HG03442 (cell line): ENCODE data around the gene ABCF2.

Experiments used
- ATAC-seq: cut with Tn5 transposase; IDR thresholded peaks from one replicate; pipeline ENCODE4 v1.9.1; 2021; ENCODE audit warnings: mild to moderate bottlenecking, moderate library complexity; ENCODE audit not compliant: unreplicated experiment

ABCF2 gene

DNA sequence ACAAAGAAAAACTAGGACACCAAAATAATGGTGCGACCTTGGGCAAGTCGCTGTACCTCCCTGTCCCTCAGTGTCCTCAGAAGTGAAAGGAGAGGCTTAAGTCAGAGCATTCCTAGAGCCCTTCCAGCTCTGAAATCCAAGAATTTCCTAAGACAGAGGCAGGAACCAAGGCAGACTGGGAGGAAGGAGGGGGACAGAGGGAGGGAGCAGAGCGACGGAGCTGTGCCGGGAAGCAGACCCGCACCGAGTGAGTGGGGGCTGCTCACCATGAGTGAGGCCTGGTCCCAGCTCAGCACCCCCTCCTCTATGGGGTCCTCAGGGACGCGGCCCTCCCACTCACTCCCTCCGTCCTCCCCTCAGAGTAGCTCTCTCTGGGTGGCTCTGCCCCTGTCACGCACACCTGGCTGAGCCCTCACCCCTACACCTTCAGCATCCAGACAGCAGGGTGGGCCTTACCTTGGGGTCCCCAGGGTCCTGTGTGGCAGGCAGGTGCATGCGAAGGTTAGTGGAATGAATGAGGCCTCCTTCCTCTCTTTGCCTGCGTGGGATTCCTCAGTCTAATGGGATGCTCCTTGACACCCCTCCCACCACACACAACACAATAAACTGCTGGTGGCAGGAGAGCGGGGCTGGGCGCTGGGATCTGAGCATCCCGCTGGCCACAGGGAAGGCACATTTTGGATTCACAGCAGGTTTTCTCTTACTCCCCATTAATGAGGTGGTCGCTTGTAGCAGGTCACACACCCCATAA, 26.1 kb upstream of the ABCF2 start:
- no peak for ATAC-seq

DNA sequence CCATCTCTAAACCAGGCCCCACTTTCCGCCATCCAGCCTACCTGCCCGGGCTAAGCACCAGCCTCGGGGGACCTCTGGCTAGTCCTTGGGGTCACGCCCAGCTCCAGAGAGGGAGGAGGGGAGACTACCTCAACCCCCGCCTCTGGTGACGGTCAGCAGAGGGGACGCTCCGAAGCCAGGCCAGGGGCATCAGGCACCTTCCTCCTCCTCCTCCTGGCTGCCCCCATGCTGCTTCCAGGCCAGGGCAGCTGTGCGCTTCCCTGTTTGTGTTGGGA, 25.5 kb upstream of the ABCF2 start:
- ATAC-seq, result no peak

- no peak for ATAC-seq
Measured at GRCh38 chr7:151251689-151252560, 24.9 kb upstream of the ABCF2 start.

- no peak for ATAC-seq
Measured at GRCh38 chr7:151251328-151251688, 24.3 kb upstream of the ABCF2 start.

- ATAC-seq, result no peak
Measured at GRCh38 chr7:151250181-151251132, 23.5 kb upstream of the ABCF2 start.

DNA sequence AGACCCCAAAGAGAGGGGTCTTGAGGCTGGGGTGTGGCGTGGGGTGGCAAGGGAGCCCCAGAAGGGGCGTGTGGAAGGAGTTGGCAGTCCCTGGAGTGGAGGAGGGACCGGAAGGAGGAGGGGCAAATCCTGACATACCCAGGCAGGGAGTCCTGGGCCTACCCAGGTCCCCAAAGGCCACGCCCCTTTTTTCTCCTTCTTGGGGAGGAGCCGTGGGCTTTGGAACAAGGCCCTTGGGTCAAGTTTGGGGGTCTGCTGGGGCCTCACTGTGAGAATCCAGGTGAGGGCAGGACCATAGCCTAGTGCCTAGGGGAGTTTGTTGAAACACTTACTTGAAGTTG, 22.7 kb upstream of the ABCF2 start:
- ATAC-seq, result no peak

- ATAC-seq, result no peak
Measured at GRCh38 chr7:151249034-151249731, 22.2 kb upstream of the ABCF2 start.

DNA sequence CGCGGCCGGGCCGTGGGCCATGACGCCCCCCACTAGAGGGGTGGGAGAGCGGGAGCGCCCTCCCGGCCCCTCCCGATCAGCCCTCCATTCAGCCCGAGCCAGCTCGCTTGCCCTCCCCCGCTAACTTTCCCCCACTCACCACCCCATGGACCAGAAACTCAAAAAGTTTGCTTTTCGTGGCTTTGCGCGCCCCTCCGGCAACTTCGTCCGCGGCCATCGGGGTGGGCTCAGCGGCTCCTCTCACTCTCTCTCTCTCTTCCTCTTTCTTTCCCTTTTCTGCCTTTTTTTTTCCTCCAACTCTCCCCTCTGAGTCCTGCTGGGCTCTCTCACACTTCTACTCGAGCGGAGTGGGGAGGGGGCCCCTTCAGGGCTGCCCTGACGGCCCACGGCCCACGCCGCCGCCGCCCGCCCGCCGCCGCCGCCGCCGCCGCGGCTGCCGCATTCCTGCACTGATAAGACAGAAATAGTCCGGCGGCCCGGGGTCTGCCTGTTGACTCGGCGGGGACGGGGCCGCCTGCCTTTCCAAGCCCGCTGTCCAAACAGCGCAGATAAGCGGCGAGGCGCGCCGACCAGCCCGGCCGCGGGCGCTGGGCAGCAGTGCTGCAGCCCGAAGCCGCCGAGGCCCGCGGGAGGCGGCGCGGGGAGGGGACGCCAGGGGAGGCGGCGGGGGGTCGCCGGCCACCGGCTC, 21.5 kb upstream of the ABCF2 start, which contains the start of gene SMARCD3:
TSS of gene SMARCD3 (minus strand) at position 349 of the 688 bp plus-strand sequence. CDS start at position 217, 132 bp downstream.
- ATAC-seq, result no peak

DNA sequence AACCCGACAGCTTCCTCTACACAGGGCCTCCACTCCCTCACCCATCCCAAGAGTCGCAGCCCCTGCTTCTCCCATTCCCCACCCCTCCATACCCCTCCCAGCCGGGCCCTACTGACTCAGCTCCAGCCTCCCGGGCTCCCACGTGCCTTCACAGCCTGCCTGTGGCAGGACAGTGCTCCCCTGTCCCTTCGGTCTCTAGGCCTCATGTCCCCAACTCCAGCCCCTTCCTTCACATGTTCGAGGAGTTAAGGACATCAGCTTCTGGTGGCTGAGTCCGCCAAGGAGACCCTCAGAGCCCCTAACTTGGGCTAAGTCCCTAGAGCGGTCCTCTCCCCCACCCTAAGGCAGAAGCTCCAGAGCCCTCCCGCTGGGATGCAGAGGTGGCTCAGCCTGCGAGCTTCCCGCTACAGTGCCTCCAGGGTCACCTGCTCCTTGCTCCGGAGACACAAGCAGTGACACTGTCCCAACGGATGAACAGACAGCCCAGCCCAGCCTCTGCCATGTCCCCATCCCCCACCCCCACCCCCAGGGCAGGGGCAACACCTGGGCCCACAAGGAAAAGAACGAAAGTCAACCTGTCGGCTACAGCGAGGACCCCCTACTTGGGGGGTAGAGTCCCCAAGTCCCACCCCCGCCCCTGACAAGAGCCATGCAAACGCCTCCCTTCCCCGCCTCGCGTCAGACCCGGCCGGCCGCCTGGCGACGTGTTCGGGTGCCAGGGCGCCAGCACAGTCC, 20.8 kb upstream of the ABCF2 start:
- no peak for ATAC-seq

GRCh38 chr7:151246851-151247580, 20.0 kb upstream of the ABCF2 start:
- no peak for ATAC-seq

DNA sequence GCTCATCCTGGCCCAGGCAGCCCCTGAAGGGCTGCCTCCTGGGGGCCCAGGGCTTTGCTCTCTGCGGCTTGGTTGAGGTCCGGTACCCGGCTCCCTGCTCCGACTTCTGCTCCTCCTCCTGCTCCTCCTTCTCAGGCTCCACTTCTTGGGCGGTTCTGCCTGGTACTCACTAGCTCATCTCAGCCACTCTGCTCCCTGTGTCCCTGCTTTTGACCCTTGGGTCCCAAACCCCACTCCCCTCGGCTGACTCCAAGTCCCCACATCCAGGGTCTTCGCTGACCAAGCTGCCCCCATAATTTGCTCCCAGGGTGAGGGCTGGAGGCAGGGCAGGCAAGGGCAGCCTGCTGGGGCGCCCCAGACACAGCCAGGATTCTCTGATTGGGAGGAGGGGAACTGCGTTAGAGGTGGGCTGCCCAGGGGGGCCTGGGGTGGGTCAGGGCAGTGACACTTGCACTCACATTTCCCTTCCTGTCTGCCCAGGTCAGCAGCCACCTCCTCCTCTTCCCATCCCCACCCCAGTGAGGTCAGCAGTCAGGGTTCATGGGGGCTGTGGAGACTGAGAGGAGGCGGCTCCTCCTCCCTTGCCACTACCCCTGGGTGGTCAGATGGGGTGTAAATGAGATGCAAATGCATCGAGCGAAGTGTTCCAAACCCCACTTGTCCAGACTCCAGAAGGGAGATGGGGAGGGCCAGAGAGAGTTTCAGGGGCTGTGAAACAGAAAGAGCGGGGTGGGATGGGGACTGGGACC, 19.3 kb upstream of the ABCF2 start:
- no peak for ATAC-seq

GRCh38 chr7:151245360-151246101, 18.5 kb upstream of the ABCF2 start:
- ATAC-seq, result no peak

DNA sequence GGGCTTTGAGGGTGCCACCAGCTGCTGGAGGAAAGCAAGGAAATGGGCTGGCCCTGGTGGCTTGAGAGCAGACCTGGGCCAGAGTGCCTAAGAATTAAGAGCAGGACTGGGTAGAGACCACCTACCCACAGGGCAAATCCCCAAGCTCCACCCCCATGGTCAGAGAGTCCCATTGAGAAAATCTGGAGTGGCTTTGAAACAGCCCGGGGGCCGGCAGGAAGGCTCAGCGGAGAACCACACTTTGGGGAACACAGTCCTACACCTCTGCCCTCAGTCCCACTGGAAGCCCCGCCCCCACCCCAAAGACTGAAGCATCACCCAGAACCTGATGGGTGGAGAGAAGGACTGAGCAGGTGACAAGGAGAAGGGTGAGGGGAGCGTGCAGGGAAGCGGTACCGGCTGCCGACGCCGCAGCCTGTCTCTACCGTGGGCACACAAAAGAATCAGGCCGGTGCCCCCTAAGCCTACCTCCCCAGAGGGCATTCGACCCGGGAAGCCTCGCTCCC, 17.9 kb upstream of the ABCF2 start:
- no peak for ATAC-seq

- no peak for ATAC-seq
Measured at GRCh38 chr7:151244196-151244840, 17.3 kb upstream of the ABCF2 start.

DNA sequence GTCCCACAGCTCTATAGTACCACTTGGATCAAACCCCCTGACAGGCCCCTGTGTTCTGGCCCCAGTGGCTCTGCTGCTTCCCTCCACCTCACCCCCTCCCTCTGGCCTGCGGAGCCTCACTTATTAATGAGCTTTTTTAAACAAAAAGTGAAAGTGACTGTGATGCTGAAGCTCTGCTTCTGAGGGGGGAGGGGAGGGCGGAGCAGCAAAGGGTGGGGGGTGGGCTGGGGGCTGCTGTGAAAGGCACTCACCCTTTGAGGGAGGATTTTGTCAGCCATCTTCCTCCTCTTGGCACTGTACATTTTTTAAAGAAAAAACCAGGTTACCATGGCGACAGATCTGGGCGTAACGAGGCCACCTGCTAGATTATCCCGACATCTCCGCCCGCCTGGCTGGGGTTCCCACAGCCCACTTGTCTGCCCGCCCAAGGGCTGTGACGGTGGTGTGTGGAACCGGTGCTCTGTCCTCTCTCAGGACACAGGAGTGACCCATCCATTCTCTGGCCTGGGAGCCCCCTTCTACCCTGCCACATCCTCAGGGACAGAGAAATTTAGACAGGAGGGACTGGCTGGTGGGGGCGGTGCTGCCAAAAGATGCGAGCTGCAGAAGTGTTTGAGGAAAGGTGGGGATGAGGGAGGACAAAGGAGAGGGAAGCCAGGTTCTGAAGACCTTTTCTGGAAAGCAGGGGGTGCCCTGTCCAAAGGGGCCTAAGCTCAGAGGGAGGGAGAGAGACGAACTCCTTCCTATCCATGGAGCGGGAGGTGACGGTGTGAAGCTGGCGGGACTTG, 16.6 kb upstream of the ABCF2 start:
- ATAC-seq, result no peak

DNA sequence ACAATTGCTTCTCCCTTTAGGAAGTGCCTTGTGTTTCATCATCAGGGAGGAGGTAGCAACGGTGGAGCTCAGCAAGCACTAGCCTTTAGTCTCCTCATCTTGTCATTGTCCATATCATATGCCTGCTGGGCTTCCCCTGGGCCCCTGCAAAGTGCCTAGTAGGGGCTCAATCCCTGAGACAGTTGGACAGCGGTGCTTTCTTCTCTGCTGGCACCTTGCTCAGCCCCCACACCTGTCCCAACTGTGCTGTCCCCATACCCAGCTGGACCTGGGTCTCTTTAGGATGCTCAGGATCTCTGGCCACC, 16.0 kb upstream of the ABCF2 start:
- ATAC-seq, result no peak
